ENCODE data around the gene SNX8.

Gene SNX8

GRCh38 chr7:2213551-2214215 is 100.6 kb downstream of the SNX8 start:
- H3K4me3 ChIP-seq (ENCODE audit: low read depth, low read length): no peak overlapping the region
- no peak for TF ChIP-seq CTCF (IDR thresholded peaks at IDR 0.05; ENCODE audit: low read depth, low read length)

GRCh38 chr7:2212906-2213305 is 101.3 kb downstream of the SNX8 start:
- H3K4me3 ChIP-seq (ENCODE audit: low read depth, low read length): no peak overlapping the region
- no peak for TF ChIP-seq CTCF (IDR thresholded peaks at IDR 0.05; ENCODE audit: low read depth, low read length)

DNA sequence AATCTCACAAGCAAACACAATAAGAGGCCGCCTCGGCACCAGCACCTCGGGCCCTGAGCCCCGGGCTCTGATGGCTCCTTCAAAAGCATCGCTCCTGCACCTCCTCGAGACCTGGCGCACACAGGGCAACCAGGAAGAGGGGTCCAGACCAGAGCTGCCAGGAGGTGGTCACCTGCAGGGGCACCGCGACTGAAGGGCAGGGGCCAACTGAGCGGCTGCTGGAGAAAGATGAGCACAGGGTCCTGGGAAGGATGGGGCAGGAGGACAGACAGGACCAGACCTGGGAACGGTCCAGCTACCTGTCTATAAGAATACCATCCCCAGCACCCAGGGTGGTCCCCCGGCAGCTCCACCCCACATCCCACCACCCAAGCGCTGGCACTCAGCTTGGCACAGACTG is 102.3 kb downstream of the SNX8 start:
- no peak overlapping the region for H3K4me3 ChIP-seq (ENCODE audit: low read depth, low read length)
- no peak for TF ChIP-seq CTCF (IDR thresholded peaks at IDR 0.05; ENCODE audit: low read depth, low read length)

DNA sequence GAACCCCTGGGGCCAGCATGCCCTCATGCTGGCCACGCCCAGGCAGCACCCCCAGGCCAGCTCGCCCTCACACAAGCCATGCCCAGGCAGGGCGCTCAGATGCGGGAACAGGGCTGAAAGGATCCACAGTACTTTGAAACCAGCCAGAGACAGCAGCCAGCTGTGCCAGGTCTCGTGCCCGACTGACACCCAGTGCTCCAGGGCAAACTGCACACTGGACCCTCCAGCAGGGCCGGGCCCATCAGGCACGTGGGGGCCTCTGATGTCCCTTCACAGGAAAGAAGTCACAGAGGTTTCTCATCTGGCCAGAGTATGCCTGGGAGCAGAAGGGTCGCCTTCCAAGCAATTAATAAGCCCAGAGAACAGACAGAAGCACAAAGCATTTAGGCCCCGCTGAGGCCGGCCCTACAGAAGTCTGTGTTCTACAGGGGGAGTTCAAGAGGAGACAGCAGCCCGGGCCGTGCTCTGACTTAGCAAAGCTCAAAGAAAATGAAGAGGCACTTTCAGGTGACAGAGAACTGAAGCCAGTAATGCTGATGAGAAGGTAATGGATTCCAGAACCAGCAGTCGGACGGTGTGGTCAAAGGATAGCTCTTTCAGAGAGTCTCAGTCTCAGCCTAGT is 102.9 kb downstream of the SNX8 start:
- no peak for TF ChIP-seq CTCF (IDR thresholded peaks at IDR 0.05; ENCODE audit: low read depth, low read length)
- no peak overlapping the region for H3K4me3 ChIP-seq (ENCODE audit: low read depth, low read length)

GRCh38 chr7:2210551-2211258 is 103.5 kb downstream of the SNX8 start:
- no peak overlapping the region for H3K4me3 ChIP-seq (ENCODE audit: low read depth, low read length)
- no peak for TF ChIP-seq CTCF (IDR thresholded peaks at IDR 0.05; ENCODE audit: low read depth, low read length)

- H3K4me3 ChIP-seq (ENCODE audit: low read depth, low read length): no peak overlapping the region
- no peak for TF ChIP-seq CTCF (IDR thresholded peaks at IDR 0.05; ENCODE audit: low read depth, low read length)
Measured at GRCh38 chr7:2209961-2210323, 104.3 kb downstream of the SNX8 start.

All from WI38 (cell line).